ENCODE data around the gene ZBTB37. TPM values are rescaled to one million over a fixed set of nuclear protein-coding genes. Genes with fewer than 3 reads are reported as not detected.
A peak's percentile ranks its signal among the peaks of the same experiment; 100 is the strongest.

Gene ZBTB37
- total and polyA plus RNA-seq, 9 of the 15 experiments (the other 6 are each of a cell fraction or from before 2014, with no cell fraction given): 1.3 to 13.9 (median 5.4) TPM

DNA sequence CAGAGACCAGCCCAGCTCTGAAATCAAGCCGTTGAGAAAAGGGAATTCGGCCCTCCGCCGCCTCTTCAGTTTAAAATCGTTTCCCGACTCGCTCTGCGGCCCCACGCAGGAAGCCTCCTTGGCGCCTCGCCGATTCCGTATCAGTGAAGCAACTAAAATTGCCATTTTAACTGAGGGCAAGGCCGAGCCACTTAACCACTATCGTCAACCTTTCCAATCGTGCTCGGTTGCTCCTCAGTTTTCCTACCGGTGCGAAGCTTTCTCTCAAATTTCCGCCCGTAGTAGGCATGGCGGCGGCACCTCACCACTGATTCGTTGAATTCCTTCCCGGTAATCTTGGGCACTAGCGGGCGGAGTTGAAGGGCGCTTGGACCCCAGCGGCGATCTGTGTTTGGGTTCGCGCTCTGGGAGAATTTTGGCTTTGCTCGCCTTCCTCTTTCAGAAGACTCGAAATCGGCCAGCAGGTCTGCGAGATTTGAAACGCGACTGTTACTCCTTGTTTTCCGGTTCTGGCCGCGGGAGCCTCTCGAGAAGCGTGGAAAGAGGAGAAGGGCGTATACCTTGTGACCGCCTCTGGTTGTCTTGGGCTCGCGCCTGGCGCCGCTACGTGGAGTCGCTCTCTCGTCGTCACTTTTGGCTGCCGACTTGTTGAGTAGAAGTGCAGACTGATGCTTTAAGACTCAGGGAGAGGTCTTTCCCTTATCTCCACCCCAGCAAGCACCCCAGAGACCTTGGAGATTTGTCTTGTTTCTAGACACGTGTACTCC is 43.7 kb upstream of the ZBTB37 start, which contains the start of the genes CENPL and DARS2 (continued):
- peak; percentile 97 for TF ChIP-seq BRD9 (IDR thresholded peaks at IDR 0.05; ENCODE audit: low read depth, partially characterized antibody)
- peak; percentile 76; the same call in 1 of the 2 replicates for TF ChIP-seq TARDBP (IDR thresholded peaks at IDR 0.05)
- no peak for TF ChIP-seq FOXJ3 (CRISPR knock-in tag; IDR thresholded peaks at IDR 0.05)
- TF ChIP-seq HDAC2 (IDR thresholded peaks at IDR 0.05): peak; percentile 76
- peak; percentile 94 for TF ChIP-seq MYC (IDR thresholded peaks at IDR 0.05; ENCODE audit: low read depth, low read length)
- TF ChIP-seq MYC (CRISPR knock-in tag; IDR thresholded peaks at IDR 0.05; ENCODE audit: borderline replicate concordance, low read depth): peak; percentile 8; the same call in 1 of the 2 replicates
- TF ChIP-seq FOXM1 (IDR thresholded peaks at IDR 0.05; ENCODE audit: low read depth): peak; percentile 95
- TF ChIP-seq FOXM1 (CRISPR knock-in tag; IDR thresholded peaks at IDR 0.05; ENCODE audit: low read depth): peak; percentile 87; the same call in 1 of the 2 replicates
- TF ChIP-seq, protein P1, sequence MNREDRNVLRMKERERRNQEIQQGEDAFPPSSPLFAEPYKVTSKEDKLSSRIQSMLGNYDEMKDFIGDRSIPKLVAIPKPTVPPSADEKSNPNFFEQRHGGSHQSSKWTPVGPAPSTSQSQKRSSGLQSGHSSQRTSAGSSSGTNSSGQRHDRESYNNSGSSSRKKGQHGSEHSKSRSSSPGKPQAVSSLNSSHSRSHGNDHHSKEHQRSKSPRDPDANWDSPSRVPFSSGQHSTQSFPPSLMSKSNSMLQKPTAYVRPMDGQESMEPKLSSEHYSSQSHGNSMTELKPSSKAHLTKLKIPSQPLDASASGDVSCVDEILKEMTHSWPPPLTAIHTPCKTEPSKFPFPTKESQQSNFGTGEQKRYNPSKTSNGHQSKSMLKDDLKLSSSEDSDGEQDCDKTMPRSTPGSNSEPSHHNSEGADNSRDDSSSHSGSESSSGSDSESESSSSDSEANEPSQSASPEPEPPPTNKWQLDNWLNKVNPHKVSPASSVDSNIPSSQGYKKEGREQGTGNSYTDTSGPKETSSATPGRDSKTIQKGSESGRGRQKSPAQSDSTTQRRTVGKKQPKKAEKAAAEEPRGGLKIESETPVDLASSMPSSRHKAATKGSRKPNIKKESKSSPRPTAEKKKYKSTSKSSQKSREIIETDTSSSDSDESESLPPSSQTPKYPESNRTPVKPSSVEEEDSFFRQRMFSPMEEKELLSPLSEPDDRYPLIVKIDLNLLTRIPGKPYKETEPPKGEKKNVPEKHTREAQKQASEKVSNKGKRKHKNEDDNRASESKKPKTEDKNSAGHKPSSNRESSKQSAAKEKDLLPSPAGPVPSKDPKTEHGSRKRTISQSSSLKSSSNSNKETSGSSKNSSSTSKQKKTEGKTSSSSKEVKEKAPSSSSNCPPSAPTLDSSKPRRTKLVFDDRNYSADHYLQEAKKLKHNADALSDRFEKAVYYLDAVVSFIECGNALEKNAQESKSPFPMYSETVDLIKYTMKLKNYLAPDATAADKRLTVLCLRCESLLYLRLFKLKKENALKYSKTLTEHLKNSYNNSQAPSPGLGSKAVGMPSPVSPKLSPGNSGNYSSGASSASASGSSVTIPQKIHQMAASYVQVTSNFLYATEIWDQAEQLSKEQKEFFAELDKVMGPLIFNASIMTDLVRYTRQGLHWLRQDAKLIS (CRISPR knock-in tag; IDR thresholded peaks at IDR 0.05): peak; percentile 74
- TF ChIP-seq MAFK (IDR thresholded peaks at IDR 0.05; ENCODE audit: low read length): no peak
- TF ChIP-seq ZNF609 (CRISPR knock-in tag; IDR thresholded peaks at IDR 0.05; ENCODE audit: borderline replicate concordance): no peak
- TF ChIP-seq ATF7 (IDR thresholded peaks at IDR 0.05): peak; percentile 82
- TF ChIP-seq NFRKB (IDR thresholded peaks at IDR 0.05; ENCODE audit: low read depth): peak; percentile 97
- peak; percentile 71 for TF ChIP-seq DPF2 (IDR thresholded peaks at IDR 0.05)
- no peak for TF ChIP-seq NR0B1 (IDR thresholded peaks at IDR 0.05; ENCODE audit: partially characterized antibody)
- TF ChIP-seq SRSF7 (optimal IDR thresholded peaks at IDR 0.05; ENCODE audit: low read depth, low read length): no peak
- no peak for TF ChIP-seq ZNF445 (CRISPR knock-in tag; IDR thresholded peaks at IDR 0.05; ENCODE audit: low read depth)
- no peak for TF ChIP-seq RBM14 (IDR thresholded peaks at IDR 0.05; ENCODE audit: borderline replicate concordance, insufficient read depth, low read depth, low read length)
- TF ChIP-seq DNMT1 (IDR thresholded peaks at IDR 0.05): peak; percentile 24

Measured in K562 (cell line).